ENCODE data around the gene TNKS1BP1.

The TNKS1BP1 gene

DNA sequence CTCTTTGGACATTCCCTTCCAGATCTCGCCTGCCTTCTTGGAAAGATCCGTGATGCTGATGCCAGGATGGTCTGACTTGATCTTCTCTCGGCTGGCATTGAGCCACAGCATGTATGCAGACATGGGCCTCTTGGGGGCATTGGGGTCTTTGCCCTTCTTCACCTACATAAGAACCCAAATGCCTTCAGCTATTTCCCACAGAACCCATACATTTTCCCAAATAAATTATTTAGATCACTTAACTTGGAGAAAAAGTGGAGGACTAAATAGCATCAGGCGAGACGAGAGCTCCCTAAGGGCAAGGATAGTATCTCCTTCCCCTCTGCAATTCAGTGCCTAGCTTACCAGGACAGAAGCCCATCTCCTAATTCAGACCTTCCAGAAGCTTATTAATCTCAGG lies 3.0 kb upstream of the TNKS1BP1 start:
- DNase-seq (ENCODE audit: low read depth) = no peak

GRCh38 chr11:57325735-57326048 lies 940 bp upstream of the TNKS1BP1 start:
- no peak for DNase-seq (ENCODE audit: low read depth)

GRCh38 chr11:57324154-57324885 lies 432 bp downstream of the TNKS1BP1 start:
- peak; percentile 17 for DNase-seq (ENCODE audit: low read depth)

DNA sequence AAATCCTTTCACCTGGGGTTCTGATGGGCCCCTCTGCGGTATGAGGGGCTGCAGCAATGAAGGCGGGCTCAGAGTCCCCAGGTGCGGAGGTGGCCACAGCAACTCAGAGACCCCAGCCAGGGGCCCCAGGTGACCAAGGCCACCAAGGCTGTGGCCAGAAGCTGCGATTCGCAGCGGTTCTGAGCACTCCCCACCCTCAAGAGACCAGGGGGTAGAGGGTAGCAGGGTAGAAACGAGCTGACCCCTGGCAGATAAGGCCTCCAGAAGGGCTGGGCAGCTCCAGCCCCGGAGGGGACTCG lies 948 bp downstream of the TNKS1BP1 start:
- DNase-seq (ENCODE audit: low read depth) = no peak

DNA sequence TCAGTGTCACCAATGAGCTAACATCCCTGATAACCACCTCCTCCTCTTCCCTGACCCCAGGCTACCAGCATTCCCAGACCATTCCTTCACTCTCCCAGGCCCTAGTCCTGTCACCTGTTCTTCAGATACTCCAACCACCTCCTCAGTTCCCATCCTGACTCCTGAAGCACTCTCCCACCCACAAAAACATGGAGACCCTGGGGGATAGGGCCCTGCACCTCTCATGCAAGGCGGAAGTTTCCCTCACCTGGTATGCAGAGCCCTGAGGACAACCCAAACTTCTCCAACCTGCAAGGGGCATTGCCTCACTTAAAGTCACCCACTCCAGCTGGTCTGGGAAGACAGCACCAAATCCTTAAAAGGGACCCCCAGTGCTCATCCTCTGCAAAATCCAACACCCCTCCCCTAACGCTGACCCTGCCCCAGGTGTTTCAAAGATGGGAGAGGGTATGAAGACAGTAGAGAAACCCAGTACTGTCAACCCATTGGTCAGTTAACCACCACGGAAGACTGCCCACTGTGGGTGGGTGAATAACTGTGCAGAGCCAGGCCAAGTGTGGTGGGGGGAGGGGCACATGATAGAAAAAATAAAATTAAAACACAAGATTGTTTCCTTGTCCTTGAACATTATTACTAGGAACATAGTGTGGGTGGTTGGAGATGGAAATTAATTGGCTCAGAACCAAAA lies 1.4 kb downstream of the TNKS1BP1 start:
- DNase-seq (ENCODE audit: low read depth) = no peak

- no peak for DNase-seq (ENCODE audit: low read depth)
Measured at GRCh38 chr11:57322256-57323166, 2.2 kb downstream of the TNKS1BP1 start.

DNA sequence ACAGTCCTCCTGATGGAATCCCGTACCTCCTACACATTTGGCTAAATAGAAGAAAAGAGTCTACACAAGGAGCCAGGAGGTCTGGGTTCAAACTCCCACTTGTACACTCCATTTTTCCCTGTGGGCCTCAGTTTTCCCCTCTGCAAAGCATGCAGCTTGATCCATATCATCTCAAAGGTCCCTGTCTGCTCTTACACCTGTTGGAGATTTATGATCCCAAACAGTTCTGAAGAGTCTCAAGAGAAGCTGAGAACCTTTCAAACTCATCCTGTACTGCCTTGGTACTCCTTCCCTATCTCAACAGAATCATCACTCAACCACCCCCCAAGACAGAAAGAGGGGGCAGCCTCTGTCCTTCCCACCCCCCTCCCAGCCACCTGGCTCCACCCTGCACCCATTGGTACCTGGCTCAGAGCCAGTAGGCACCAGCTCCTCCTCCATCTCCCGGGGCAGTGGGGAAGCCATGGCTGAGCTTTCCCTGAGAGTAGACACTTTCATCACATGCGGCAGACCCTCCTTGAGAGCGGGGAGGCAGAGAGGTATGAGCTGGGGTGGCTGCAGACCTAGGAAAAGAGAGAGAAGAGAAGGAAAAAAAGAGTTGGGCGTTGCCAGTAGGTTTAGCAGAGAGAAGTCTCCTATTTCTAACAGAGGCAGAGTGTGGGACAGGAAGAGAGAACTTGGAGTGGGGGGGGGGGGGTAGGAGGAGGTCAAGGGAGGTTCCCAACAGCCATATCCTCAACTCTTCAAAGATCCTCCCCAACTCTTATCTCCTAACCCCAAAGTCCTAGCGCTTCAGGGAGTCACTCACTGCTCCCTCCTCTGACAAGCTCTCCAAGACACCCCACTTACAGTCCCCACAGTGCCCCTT lies 3.1 kb downstream of the TNKS1BP1 start:
- DNase-seq (ENCODE audit: low read depth) = no peak

DNA sequence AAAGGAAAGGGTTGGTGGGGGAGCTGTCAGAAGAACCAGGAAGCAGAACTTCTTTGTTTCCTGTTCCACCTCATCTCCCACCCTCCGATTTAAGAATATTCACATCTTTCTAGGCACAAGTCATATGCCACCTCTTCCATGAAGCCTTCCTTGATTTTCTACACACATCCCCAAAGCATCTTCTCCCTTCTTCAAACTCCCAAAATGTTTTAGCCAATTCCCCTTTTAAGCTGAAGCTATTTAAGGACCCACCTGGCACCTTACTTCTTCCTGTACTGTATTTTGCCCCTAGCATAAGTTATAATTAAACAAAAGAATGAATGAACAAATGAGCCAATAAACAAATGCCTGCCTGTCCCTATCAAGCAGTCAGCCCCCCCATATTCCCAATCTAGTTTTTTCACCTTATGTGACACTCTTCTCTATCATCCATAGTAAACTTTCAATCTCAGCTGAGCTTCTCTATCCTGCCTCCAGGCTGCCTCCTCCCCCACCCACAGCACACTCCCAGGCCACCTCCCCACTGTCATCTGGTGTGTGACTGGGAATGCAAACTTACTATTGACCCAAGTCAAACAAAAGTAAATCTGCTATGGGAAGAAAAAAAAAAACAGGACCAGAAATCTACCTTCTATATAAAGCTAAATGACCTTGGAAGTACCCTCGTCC lies 3.9 kb downstream of the TNKS1BP1 start:
- no peak for DNase-seq (ENCODE audit: low read depth)

DNA sequence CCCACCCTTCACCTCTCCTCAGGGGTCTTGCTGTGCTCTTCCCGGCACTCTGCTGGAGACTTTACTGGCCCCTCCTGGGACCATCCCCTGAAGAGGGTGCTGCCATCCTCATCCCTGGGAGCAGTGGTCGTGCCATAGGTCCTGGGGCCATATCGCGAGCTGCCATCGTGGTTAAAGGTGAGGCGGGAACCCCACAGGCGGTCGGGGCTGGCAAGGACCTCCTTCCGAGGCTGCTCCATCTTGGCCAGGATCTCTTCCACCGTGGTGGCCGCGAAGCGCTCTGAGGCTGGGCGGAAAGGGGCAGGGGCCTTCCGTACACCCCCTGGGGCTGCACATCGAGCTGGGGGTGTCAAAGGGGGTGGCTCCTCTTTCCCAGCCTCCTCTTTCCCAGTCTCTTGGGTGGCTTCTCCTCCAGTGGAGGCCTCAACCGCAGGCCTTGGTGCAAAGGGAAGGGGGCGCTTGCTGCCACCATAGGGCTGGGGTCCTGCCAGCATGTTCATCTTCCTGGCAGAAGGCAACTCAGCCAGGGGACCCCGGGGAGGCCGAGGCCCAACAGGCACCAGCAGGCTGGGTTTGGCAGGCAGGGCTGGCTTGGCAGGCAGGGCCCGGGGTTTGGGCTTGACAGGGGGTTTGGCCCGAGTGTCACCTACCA lies 4.6 kb downstream of the TNKS1BP1 start:
- no peak for DNase-seq (ENCODE audit: low read depth)

GRCh38 chr11:57318178-57318577 lies 6.6 kb downstream of the TNKS1BP1 start:
- DNase-seq (ENCODE audit: low read depth) = no peak

DNA sequence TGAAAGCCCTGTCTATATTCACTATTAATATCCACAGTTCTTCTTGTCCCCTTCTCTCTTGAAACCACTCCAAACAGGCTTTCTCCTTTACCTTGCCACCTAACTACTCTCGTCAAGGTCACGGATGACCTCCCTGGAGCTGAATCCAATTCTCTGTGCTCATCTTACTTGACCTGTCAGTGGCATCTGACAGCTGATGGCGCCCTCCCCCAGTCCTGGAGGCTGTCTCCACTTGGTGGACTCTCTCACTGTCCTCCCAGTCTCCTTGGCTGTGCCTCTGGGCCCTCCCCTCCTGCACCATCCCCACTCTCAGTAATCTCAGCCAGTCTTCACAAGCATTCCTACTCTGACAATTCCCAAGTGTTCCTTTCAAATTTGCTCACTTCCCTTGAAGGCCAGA lies 8.7 kb downstream of the TNKS1BP1 start:
- DNase-seq (ENCODE audit: low read depth) = no peak

GRCh38 chr11:57315491-57315890 lies 9.3 kb downstream of the TNKS1BP1 start:
- no peak for DNase-seq (ENCODE audit: low read depth)

GRCh38 chr11:57314221-57314973 lies 10.4 kb downstream of the TNKS1BP1 start:
- no peak for DNase-seq (ENCODE audit: low read depth)

GRCh38 chr11:57313788-57314135 lies 11.0 kb downstream of the TNKS1BP1 start:
- DNase-seq (ENCODE audit: low read depth) = no peak

- DNase-seq (ENCODE audit: low read depth) = no peak
Measured at GRCh38 chr11:57313071-57313787, 11.5 kb downstream of the TNKS1BP1 start.

- DNase-seq (ENCODE audit: low read depth) = no peak
Measured at GRCh38 chr11:57312511-57313021, 12.2 kb downstream of the TNKS1BP1 start.

DNA sequence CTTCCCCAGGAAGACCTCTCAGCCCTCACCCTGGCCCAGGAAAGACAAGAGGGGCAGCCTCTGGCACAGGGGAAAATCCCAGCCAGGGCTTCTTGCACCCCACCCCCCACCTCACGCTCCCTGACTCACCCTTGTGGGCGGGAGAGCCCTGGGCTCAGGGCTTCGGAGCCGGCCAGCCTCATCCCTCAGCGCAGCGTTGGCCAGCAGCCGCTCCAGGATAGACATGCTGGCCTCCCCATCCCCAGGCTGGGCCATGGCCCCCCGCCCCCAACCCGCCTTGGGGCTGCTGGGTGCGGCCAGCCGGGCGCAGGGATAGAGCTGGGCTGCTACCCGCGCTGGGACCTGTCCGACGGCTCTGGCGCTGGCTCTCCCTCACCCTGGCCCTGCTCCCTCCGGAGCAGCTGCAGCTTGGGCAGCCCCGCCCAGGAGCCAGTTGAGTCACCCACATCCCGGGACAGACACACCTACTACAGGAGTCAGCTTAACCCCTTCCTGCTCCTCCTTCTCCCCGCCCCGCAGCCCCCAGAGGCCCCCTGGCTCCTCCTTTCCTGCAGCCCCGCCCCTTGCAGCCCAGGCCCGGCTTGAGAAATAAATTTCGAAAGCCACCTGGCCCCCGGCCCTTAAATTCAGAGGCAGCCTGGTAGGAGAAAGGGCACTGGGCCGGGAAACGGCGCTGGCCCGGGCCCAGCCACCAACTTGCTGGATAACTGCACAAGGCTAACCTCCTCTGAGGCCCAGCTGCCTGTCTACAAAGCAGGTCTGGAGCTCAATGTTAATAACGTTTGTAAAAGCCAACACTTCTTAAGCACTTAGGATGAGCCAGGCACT lies 13.4 kb downstream of the TNKS1BP1 start:
- DNase-seq (ENCODE audit: low read depth) = no peak

GRCh38 chr11:57310630-57311086 lies 14.1 kb downstream of the TNKS1BP1 start:
- no peak for DNase-seq (ENCODE audit: low read depth)
